Smooth muscle cell (in vitro differentiated cells): ENCODE results near the gene VSIG10. TPM values are rescaled to one million over a fixed set of nuclear protein-coding genes. Genes with fewer than 3 reads are reported as not detected.
A peak's percentile ranks its signal among the peaks of the same experiment; 100 is the strongest.

Source experiments
- DNase-seq: peaks from one replicate; lab custom pipeline; 2025; ENCODE audit not compliant: unreplicated experiment; lab: John Stamatoyannopoulos, UW
- H2AFZ ChIP-seq: fragments of 200-600 bp; sonication (generic); 2 replicates; pipeline ENCODE4 v1.6.0; 2016; ENCODE audit warnings: antibody characterized with exemption, low read depth, mild to moderate bottlenecking
- H3F3A ChIP-seq: fragments of 200-600 bp; sonication (generic); 2 replicates; pipeline ENCODE4 v1.6.0; 2017; ENCODE audit warnings: antibody characterized with exemption, low read depth
- H3K27ac ChIP-seq: fragments of 200-600 bp; sonication (generic); 2 replicates; pipeline ENCODE4 v1.5.1; 2016; ENCODE audit warnings: low read depth, mild to moderate bottlenecking
- H3K27me3 ChIP-seq: fragments of 200-600 bp; sonication (generic); 2 replicates; pipeline ENCODE4 v1.6.1; 2016; ENCODE audit warnings: low read depth, mild to moderate bottlenecking
- H3K36me3 ChIP-seq: fragments of 200-600 bp; sonication (generic); 2 replicates; pipeline ENCODE4 v1.5.1; 2016; ENCODE audit warnings: low read depth
- H3K4me1 ChIP-seq: fragments of 200-600 bp; sonication (generic); 2 replicates; pipeline ENCODE4 v1.5.1; 2016; ENCODE audit warnings: low read depth
- H3K4me2 ChIP-seq: fragments of 200-600 bp; sonication (generic); 2 replicates; pipeline ENCODE4 v1.6.0; 2016; ENCODE audit warnings: mild to moderate bottlenecking
- H3K4me3 ChIP-seq: fragments of 200-600 bp; sonication (generic); 2 replicates; pipeline ENCODE4 v1.5.1; 2016; ENCODE audit warnings: mild to moderate bottlenecking
- H3K79me2 ChIP-seq: fragments of 200-600 bp; sonication (generic); 2 replicates; pipeline ENCODE4 v1.6.0; 2016; ENCODE audit warnings: low read depth, mild to moderate bottlenecking
- H3K9ac ChIP-seq: fragments of 200-600 bp; sonication (generic); 2 replicates; pipeline ENCODE4 v1.6.0; 2016; ENCODE audit warnings: low read depth
- H3K9me3 ChIP-seq: fragments of 200-600 bp; sonication (generic); replicated peaks from 2 replicates; pipeline ENCODE4 v1.5.1; 2016; ENCODE audit warnings: low read depth
- H4K20me1 ChIP-seq: fragments of 200-600 bp; sonication (generic); 2 replicates; pipeline ENCODE4 v1.6.0; 2016; ENCODE audit warnings: low read depth
- CTCF ChIP-seq: fragments of 200-600 bp; sonication (generic); IDR thresholded peaks from 2 replicates; pipeline ENCODE4 v1.5.1; 2017; ENCODE audit warnings: borderline replicate concordance, mild to moderate bottlenecking, antibody characterized with exemption; ENCODE audit not compliant: insufficient read depth, poor library complexity, severe bottlenecking
- WGBS: methylation state at CpG from one replicate; pipeline ENCODE4 v1.1.7; 2016; ENCODE audit warnings: low lambda C conversion rate; 5-methylcytosine and 5-hydroxymethylcytosine counted together
- polyA plus RNA-seq: library from polyadenylated mRNA; unstranded; fragments of >200 nt; fragmentation: Nextera tagmentation; extraction: Ambion mirVana; gene quantifications from 2 replicates; pipeline ENCODE4 v1.2.1, GENCODE V29; 2016
- total RNA-seq: library from RNA; depleted of rRNA; stranded (reverse); fragments of >200 nt; gene quantifications from 2 replicates; pipeline ENCODE4 v1.2.3, GENCODE V29; 2014

The VSIG10 gene
- total and polyA plus RNA-seq, 2 experiments from 2014 or later, result 2.3 to 3.0 TPM

- WGBS, result 96% methylated on average over 6 of the region's 6 CpGs
- no peak overlapping the region for H3K4me2 ChIP-seq
- H3K79me2 ChIP-seq, result no peaks in the 10 kb centered on the region
- no peak for DNase-seq
- H3K36me3 ChIP-seq, result no peaks in the 10 kb centered on the region
- H3K4me3 ChIP-seq, result no peak overlapping the region
- H3K9me3 ChIP-seq, result no peaks in the 10 kb centered on the region
- no peak overlapping the region for H2AFZ ChIP-seq
- no peaks in the 10 kb centered on the region for H4K20me1 ChIP-seq
- H3K9ac ChIP-seq, result no peak overlapping the region
- H3K27me3 ChIP-seq, result no peaks in the 10 kb centered on the region
- H3K27ac ChIP-seq, result no peak overlapping the region
- H3K4me1 ChIP-seq, result peaks cover 5% of the 10 kb centered on the region
- no peak for TF ChIP-seq CTCF
- H3F3A ChIP-seq, result no peaks in the 10 kb centered on the region
These were observed 18.5 kb upstream of the VSIG10 start for GRCh38 chr12:118122264-118122663.

- no peaks in the 10 kb centered on the region for H3K9me3 ChIP-seq
- H3K27me3 ChIP-seq, result no peaks in the 10 kb centered on the region
- H3K79me2 ChIP-seq, result no peaks in the 10 kb centered on the region
- H3K4me2 ChIP-seq, result peak overlapping the region; percentile 40
- peak; percentile 65 for TF ChIP-seq CTCF
- no peak overlapping the region for H3K27ac ChIP-seq
- DNase-seq, result peak; percentile 39
- H3K4me3 ChIP-seq, result no peak overlapping the region
- H3K9ac ChIP-seq, result no peak overlapping the region
- H3K36me3 ChIP-seq, result no peaks in the 10 kb centered on the region
- peak overlapping the region; percentile 89 for H2AFZ ChIP-seq
- WGBS, result 12% methylated on average over 8 of the region's 8 CpGs
- H3F3A ChIP-seq, result no peaks in the 10 kb centered on the region
- H4K20me1 ChIP-seq, result no peaks in the 10 kb centered on the region
- H3K4me1 ChIP-seq, result peaks cover 5% of the 10 kb centered on the region
These were observed 17.0 kb upstream of the VSIG10 start for GRCh38 chr12:118120579-118121363.

- no peaks in the 10 kb centered on the region for H3K36me3 ChIP-seq
- H3K9ac ChIP-seq, result no peak overlapping the region
- H3K4me2 ChIP-seq, result peak overlapping the region; percentile 40
- H4K20me1 ChIP-seq, result no peaks in the 10 kb centered on the region
- H3F3A ChIP-seq, result no peaks in the 10 kb centered on the region
- no peaks in the 10 kb centered on the region for H3K9me3 ChIP-seq
- peak overlapping the region; percentile 89 for H2AFZ ChIP-seq
- no peak for DNase-seq
- 60% methylated on average over 10 of the region's 10 CpGs for WGBS
- no peaks in the 10 kb centered on the region for H3K79me2 ChIP-seq
- H3K4me3 ChIP-seq, result no peak overlapping the region
- no peaks in the 10 kb centered on the region for H3K27me3 ChIP-seq
- H3K27ac ChIP-seq, result no peak overlapping the region
- H3K4me1 ChIP-seq, result peaks cover 5% of the 10 kb centered on the region
- no peak for TF ChIP-seq CTCF
These were observed 15.7 kb upstream of the VSIG10 start for GRCh38 chr12:118119449-118119879.

GRCh38 chr12:118109088-118109487, 5.3 kb upstream of the VSIG10 start:
- no peaks in the 10 kb centered on the region for H3K9me3 ChIP-seq
- DNase-seq, result no peak
- no peaks in the 10 kb centered on the region for H3K79me2 ChIP-seq
- no peak overlapping the region for H3K4me3 ChIP-seq
- H3K27ac ChIP-seq, result no peak overlapping the region
- no peaks in the 10 kb centered on the region for H3K27me3 ChIP-seq
- no peaks in the 10 kb centered on the region for H3K4me1 ChIP-seq
- no peak for TF ChIP-seq CTCF
- no peak overlapping the region for H3K9ac ChIP-seq
- no peak overlapping the region for H2AFZ ChIP-seq
- WGBS, result 89% methylated on average over 1 of the region's 1 CpG
- no peaks in the 10 kb centered on the region for H3F3A ChIP-seq
- H3K36me3 ChIP-seq, result no peaks in the 10 kb centered on the region
- no peaks in the 10 kb centered on the region for H4K20me1 ChIP-seq
- H3K4me2 ChIP-seq, result no peak overlapping the region
